Measurements from ENCODE around the gene AGER.
A peak's percentile ranks its signal among the peaks of the same experiment; 100 is the strongest.
"Not testable (repeated sequence)": the region's sequence is repeated elsewhere in the genome, so short reads cannot be mapped to it uniquely, and the experiment has no call there.

Gene AGER

GRCh38 chr6:32198866-32199265 lies 14.8 kb upstream of the AGER start:
- no peak for DNase-seq (ENCODE audit: low read depth in 2 of 2)

GRCh38 chr6:32198345-32198696 lies 14.3 kb upstream of the AGER start:
- no peak for DNase-seq (ENCODE audit: low read depth in 2 of 2)

- DNase-seq (ENCODE audit: low read depth in 2 of 2), result no peak
Observed at GRCh38 chr6:32196682-32197616, 12.9 kb upstream of the AGER start.

GRCh38 chr6:32195902-32196681 lies 12.0 kb upstream of the AGER start:
- DNase-seq (ENCODE audit: low read depth in 2 of 2), result peak in 1 of 2 donors; percentile 59

- peak; percentile 100 for DNase-seq (ENCODE audit: low read depth in 2 of 2)
Observed at GRCh38 chr6:32195652-32195901, 11.5 kb upstream of the AGER start.

- no peak for DNase-seq (ENCODE audit: low read depth in 2 of 2)
Observed at GRCh38 chr6:32194825-32195651, 11.0 kb upstream of the AGER start.

GRCh38 chr6:32194388-32194787 lies 10.3 kb upstream of the AGER start:
- no peak for DNase-seq (ENCODE audit: low read depth in 2 of 2)

GRCh38 chr6:32193096-32193495 lies 9.0 kb upstream of the AGER start:
- DNase-seq (ENCODE audit: low read depth in 2 of 2), result not testable (repeated sequence)

- DNase-seq (ENCODE audit: low read depth in 2 of 2), result peak in 1 of 2 donors; percentile 34
Observed at GRCh38 chr6:32192608-32193039, 8.6 kb upstream of the AGER start, which contains the start of gene GPSM3. TSS of gene GPSM3 (minus strand) at chr6:32192643. CDS start at chr6:32192513, 130 bp downstream.

- no peak for DNase-seq (ENCODE audit: low read depth in 2 of 2)
Observed at GRCh38 chr6:32191696-32192607, 7.9 kb upstream of the AGER start.

GRCh38 chr6:32190911-32191677 lies 7.0 kb upstream of the AGER start:
- DNase-seq (ENCODE audit: low read depth in 2 of 2), result no peak

GRCh38 chr6:32190054-32190851 lies 6.2 kb upstream of the AGER start, which contains the start of gene PBX2:
TSS of gene PBX2 (minus strand) at chr6:32190202. CDS start at chr6:32189915, 287 bp downstream.
- peak; percentile 75 to 86 for DNase-seq (ENCODE audit: low read depth in 2 of 2)

- no peak for DNase-seq (ENCODE audit: low read depth in 2 of 2)
Observed at GRCh38 chr6:32189742-32190053, 5.6 kb upstream of the AGER start.

GRCh38 chr6:32189069-32189741 lies 5.2 kb upstream of the AGER start:
- DNase-seq (ENCODE audit: low read depth in 2 of 2), result no peak

- DNase-seq (ENCODE audit: low read depth in 2 of 2), result no peak
Observed at GRCh38 chr6:32188381-32189068, 4.5 kb upstream of the AGER start.

GRCh38 chr6:32187725-32188380 lies 3.8 kb upstream of the AGER start:
- DNase-seq (ENCODE audit: low read depth in 2 of 2), result not testable (repeated sequence)

- DNase-seq (ENCODE audit: low read depth in 2 of 2), result no peak
Observed at GRCh38 chr6:32187009-32187709, 3.1 kb upstream of the AGER start.
